Uterus (tissue), 2 donors: ENCODE results near the gene RARRES1.

Experiments
- POLR2A ChIP-seq, 2 donors: fragments of 450-650 bp; IDR thresholded peaks; one replicate each; pipeline ENCODE4 v1.6.1; 2016; ENCODE audit warnings: antibody characterized with exemption in 2 of 2, mild to moderate bottlenecking in 1 of 2, moderate library complexity in 1 of 2
- TF ChIP-seq, protein P1 (sequence below), 4 experiments: fragments of 200-600 bp in 2 of 4; fragments of 450-650 bp in 2 of 4; sonication (generic) in 2 of 4; IDR thresholded peaks; one replicate each; pipeline ENCODE4 v1.5.1; 2016 to 2019; ENCODE audit warnings: antibody characterized with exemption in 4 of 4, mild to moderate bottlenecking in 2 of 4, moderate library complexity in 1 of 4

DNA sequence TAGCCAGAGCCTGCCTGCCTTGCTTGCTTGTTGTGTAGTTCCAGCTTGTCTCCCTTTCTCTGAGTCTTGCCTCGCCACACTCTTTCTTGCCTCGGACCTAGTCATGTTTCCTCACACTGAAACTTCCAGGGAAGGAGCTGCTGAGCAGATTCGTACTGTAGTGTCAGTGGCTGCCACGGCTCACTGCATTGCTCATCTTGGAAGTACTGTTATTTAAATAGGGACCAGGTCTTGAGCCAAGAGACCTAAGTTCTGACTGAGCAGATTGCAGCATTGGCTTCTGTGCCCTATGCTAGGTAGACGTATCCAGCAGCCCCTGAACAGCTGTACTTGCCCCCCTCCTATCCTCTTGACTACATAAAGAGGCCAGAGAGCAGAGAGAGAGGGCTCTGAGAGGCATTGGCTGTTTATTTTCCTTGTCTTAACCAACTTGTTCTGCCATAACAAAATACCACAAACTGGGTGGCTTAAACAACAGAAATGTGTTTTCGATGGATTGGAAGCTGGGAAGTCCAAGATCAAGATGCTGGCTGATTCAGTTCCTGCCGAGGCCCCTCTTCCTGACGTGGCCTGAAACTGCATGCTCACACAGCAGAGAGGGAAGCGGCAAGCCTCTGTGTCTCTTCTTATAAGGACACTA is 5.8 kb upstream of the RARRES1 start:
- TF ChIP-seq, protein P1, sequence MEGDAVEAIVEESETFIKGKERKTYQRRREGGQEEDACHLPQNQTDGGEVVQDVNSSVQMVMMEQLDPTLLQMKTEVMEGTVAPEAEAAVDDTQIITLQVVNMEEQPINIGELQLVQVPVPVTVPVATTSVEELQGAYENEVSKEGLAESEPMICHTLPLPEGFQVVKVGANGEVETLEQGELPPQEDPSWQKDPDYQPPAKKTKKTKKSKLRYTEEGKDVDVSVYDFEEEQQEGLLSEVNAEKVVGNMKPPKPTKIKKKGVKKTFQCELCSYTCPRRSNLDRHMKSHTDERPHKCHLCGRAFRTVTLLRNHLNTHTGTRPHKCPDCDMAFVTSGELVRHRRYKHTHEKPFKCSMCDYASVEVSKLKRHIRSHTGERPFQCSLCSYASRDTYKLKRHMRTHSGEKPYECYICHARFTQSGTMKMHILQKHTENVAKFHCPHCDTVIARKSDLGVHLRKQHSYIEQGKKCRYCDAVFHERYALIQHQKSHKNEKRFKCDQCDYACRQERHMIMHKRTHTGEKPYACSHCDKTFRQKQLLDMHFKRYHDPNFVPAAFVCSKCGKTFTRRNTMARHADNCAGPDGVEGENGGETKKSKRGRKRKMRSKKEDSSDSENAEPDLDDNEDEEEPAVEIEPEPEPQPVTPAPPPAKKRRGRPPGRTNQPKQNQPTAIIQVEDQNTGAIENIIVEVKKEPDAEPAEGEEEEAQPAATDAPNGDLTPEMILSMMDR (IDR thresholded peaks at IDR 0.05), result no peak
- no peak for TF ChIP-seq POLR2A (IDR thresholded peaks at IDR 0.05)
